NCI-H187 treated with DMSO at 0.1 percent for 48 hours (cell line): Measurements from ENCODE around the gene TAS2R41.
"Not testable (repeated sequence)": the region's sequence is repeated elsewhere in the genome, so short reads cannot be mapped to it uniquely, and the experiment has no call there.

ENCODE experiments used
- DNase-seq: peaks from one replicate; lab custom pipeline; 2025; lab: John Stamatoyannopoulos, UW

The TAS2R41 gene

DNA sequence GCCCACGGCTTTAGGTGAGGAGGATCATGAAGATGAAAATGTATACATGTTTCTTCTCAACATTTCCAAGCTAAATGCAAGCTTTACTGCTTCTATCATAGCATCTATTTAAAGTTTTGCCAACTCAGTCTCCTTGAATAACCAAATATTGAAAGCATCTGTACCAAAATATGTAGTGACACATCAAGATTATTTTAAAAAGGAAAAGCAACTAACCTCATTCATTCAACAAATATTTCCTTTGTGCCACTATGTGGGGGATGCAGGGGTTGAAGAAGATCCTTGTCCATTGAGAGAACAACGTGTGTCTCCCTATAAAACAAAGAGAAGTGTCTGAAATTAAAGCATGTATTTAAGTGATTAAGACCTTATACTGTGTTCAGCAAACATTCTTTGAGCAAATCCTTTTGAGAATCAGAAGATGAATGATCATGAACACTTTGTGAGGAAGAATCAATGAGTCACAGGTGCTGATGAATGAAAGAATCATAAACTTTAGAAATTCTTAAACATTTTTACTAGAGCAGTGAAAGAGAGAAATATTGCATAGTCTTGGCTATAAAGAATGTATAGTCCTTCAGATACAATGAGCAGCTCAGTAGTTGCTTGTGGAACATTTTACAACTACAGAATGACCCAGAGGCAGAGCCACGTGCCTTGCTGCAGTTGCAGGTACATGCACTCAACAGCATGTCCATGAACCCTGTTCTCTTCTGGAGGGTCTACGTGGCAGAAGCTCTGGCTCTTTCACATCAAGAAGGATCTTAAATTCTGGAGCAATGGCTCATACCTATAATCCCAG lies 20.5 kb upstream of the TAS2R41 start:
- no peak for DNase-seq

DNA sequence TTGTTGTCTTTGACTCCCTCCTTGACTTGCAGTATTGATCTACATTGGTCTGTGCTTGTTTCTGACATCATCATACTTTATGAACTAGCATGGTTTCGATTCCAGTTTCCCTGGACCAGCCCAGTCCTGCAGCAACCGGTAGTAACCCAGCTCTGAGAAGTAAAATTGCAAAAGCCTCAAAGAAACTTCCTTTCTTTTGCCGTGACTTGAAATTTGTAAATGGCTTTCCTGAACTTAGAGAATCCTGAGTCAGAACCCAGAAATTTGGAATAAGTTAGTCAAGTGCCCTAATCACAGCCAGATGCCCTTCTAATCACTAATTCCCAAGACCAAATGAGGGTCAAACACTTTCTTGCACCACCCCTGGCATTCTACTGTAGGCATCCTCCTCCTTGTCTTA lies 19.4 kb upstream of the TAS2R41 start:
- no peak for DNase-seq

DNA sequence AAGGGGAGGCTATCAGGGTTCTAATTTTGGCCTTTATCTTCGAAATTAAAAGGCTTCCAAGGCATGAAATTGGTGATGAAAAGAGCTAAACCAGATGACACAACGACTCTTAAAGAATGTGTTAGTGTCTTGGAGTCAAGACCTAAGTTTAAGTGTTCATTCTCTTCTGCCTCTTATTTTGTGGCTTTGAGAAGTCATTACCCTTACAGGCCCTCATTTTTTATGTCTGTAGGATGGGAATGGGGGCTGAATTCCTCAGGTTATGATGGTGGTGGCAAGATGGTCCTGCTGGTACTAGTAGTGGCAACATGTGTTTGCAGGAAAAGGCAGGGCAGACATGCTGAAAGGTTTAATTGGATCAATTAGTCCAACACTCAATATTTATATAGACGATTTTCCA lies 19.0 kb upstream of the TAS2R41 start:
- DNase-seq: no peak

DNA sequence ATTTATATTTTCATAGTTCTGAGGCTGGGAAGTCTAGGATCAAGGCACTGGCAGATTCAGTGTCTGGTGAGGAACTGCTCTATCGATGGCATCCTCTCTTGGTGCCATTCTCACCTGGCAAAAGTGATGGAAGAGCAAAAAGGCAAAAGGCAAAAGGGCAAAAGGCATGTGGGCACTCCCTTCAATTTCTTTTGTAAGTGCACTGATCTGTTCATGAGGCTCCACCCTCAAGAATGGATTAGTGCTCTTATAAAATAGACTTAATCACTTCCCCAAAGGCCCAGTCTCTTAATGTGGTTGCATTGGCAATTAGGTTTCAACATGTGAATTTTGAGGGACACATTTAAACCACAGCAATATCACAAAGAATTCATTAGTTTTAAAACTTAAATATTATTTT lies 18.3 kb upstream of the TAS2R41 start:
- DNase-seq: no peak

DNA sequence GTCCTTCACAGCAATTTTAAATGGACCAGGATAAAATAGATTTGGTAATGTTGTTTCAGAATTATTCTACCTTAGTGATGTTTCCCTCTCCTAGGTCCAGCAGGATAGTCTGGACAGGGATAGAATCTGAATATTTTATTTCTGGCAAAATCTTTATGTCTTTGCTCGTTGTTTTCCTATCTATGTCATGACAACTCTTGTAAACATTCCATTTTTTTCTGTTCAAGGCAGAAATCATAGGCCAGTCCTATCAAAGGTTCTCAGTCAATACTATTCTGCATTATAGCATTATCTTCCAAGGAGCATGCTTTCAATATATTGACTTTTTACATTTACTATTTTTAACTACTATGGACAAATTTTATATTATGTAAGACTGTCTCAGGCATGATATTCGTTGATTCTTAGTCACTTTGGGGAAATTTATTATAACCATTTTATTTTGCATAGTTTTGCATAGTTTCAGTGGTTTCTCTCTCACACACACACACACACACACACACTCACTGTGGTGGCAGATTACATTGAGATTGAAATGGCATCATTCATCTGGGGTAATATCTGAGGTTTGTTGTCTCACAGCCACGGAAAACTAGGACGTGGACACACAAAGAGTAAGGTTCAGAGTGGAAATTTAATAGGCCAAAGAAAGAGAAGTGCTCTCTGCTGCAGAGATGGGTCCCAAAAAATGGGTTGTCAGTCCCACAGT lies 17.2 kb upstream of the TAS2R41 start:
- no peak for DNase-seq

DNA sequence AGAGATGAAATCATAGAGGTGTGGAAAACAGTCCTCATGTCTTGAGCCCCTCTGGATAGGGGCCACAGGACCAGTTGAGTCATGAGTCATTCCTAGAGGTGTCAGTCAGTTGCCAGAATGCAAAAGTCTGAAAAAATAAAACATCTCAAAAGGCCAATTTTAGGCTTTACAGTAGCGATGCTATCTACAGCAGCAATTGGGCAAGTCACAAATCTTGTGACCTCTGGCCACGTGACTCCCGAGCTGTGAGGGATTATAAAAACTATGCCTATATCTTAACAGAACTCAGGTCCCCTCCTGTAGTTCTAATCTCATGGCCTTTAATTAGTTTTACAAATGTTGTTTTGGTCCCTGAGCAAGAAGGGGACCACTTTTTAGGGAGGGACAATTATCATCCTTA lies 15.6 kb upstream of the TAS2R41 start:
- DNase-seq: no peak

DNA sequence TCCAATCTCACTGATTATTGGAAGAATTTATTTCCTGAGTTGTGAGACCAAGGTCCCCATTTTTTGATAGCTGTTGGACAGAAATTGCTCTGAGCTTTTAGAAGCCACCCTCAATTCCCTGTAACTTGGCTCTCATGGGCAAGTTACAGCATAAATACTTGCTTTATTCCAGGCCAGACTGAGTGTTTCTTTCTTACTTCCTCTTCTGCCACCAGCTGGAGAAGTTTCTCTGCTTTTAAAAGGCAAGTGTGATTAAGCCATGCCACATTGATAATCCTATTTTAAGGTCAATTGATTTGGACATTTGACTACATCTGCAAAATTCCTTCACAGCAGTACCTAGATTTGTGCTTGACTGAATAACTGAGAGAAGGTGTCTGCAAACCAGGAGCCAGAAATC lies 14.1 kb upstream of the TAS2R41 start:
- DNase-seq: no peak

DNA sequence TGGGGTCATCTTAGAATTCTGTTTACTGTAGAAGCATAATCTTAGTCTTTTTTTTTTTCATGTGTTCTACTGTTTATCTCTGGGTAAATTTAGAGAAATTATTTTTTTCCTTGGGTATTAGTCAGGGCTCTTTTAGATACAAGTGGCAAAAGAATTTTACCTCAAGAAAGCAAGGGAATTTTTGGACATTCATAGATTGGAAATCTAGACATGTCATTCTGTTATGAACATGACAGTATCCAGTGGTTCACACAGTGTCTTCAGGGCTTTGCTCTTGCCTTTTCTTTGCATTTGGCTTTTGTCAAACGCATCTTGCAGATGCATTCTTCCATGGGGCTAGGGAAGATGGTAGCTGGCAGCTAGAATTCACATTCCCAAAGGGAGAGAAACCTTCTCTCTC lies 13.7 kb upstream of the TAS2R41 start:
- no peak for DNase-seq

DNA sequence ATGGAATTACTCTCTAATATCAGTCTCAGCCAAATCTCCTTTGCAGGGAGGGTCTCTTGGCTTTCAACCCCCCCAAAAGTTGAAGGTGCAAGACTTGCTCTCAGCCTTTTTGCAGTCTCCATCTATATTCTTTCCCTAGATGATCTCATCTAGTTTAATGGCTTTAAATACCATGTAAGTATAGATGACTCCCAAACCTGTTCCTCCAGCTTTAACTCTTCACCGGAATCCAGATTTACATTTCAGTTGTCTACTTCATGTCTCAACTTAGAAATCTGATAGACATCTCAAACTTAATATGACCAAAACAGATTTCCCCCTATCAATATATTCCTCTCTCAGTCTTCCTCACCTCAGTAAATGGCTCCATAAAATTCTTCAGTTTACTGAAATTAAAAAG lies 9.9 kb upstream of the TAS2R41 start:
- DNase-seq: no peak

DNA sequence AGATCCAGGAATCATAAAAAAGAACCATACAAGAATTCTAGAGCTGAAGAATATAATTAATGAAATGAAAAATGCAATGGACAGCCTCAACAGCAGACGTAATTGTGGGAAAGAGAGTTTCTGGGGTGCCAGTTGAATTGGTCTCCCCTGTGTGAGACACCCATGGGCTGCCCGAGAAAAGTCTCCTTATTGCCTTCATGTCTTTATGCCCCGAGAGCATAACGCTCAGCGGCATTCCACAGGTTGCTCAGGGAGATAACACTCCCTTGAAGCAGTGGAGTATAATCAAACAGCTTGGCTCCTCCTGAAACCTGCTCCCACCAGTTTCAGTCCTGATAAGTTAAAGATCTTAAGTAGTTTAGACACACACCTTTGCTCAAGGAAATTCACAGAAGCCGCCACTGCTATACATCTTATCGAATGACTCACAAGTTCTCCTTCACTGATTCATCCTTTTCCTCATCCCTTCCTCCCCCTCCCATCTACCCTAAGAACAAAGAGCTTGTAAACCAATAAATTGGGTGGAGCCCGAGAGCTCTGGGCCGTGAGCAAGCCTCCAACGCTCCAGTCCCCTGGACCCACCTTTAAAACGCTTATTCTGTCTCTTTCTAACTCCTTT lies 5.5 kb upstream of the TAS2R41 start:
- DNase-seq: not testable (repeated sequence)

DNA sequence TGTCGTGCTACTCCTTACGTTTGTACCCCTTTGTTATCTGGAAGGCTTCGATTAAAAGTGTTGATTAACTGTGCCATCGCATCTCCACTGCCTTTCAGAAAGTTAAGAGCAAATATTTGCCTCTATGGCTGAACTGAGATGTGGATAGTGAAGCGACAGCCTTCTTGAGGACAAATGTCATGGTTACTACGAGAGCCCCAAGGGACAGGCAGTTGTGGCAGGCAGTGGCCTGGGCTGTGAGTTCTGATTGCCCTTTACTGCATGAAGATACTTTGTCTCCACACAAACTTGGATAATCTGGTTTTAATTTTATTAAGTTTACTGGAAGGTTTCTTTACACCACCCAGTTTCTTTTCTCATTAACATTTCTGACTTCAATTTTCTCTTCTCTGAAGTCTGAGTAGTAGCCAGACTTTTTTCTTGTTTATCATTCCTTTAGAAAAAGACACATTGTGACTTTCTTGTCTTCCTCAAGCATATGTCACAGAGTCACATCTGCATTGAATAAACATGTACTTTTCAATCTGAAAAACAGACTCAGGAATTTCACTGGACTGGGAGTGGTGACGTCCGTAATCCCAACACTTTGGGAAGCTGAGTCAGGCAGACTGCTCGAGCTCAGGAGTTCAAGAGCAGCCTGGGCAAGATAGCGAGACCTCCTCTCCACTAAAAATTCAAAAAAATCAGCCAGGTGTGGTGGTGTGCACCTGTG lies 1.5 kb downstream of the TAS2R41 start:
- DNase-seq: no peak

DNA sequence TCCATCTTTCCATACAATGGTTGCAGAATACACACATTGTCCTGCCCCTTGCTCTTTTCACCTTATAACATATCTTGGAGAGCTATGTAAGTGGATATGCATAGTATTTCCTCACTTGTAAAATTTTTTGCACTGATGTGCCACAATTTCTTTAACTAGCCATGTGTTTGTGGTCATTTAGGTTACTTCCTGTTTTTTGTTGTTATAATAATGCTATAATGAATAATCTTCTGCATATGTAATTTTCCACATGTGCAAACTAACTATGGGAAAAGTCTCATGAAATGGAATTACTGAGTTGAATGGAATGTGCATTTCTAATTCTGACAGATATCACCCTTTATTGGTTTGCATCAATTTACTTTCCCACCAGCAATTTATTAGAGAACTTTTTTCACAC lies 2.8 kb downstream of the TAS2R41 start:
- no peak for DNase-seq

DNA sequence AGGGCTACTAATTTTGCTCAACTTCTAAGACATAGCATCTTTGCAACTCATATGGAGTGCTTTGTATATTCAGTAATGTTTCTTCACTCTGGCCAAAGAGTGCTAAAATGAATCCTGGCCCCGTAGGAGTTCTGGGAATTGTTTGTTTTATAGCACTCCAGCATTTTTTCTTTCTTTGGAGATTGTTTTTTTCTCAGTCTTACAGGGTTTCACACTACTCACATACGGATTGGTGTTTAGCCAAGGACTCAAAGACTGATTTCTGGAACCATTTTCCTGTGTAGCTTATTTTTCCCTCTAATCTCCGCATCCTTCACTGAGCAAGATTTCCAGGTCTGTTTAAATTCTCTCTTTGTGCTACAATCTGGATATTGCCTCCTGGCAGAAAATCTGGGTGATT lies 6.4 kb downstream of the TAS2R41 start:
- no peak for DNase-seq

DNA sequence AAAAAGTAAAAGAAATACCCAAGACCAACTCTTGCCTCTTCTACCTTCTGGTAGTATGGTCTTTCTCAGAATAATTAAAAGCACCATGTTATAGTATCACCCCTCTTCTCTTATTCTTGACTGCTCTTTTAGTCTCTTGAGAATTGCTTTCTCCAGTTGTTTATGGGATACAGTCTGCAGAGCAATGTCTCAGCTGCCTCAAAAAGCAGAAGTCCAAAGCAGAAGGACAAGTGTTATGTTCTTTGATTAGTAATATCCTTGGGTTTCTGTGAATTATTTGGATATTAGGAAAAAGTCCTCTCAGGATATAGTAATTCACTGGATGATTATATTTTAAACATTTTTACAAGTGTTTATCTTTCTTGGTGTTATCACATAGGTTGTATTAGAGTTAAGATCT lies 7.4 kb downstream of the TAS2R41 start:
- no peak for DNase-seq

DNA sequence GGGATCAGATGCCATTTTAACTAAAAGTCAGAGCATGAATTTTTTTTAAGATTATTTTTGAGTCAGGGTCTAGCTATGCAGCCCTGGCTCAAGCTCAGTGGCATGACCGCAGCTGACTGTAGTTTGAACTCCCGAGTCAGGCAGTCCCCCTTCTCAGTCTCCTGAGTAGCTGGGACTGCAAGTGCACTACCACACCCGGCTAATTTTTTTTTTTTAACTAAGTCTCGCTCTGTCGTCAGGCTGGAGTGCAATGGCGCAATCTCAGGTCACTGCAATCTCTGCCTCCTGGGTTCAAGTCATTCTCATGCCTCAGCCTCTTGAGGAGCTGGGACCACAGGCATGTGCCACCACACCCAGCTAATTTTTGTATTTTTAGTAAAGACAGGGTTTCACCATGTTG lies 7.8 kb downstream of the TAS2R41 start:
- no peak for DNase-seq

DNA sequence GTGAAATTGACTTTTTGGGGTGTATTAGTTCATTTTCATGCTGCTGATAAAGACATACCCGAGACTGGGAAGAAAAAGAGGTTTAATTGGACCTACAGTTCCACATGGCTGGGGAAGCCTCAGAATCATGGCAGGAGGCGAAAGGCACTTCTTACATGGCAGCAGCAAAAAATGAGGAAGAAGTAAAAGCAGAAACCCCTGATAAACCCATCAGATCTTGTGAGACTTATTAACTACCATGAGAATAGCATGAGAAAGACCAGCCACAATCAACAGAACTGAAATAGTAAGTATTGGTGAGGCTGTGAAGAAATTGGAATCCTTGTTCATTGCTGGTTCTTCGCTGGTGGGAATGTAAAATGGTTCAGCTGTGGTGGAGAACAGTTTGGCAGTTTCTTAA lies 8.6 kb downstream of the TAS2R41 start:
- not testable (repeated sequence) for DNase-seq

DNA sequence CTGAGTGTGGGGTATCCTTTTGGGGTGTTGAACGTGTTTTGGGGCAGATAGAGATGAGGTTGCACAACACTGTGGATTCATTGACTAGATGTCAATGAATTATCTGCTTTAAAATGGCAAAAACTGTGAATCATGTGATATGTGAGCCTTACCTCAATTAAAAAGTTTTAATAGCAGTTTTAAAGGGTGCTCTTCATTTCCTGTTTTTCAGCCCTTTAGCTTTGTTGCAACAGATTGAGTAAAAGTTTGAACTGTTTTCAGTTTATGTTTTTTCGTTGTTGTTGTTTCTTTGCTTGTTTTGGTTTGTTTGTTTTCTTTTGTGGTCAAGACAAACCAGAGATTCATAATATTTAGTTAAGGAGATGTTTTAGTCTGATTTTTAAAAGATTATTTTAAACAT lies 9.4 kb downstream of the TAS2R41 start:
- DNase-seq: no peak

DNA sequence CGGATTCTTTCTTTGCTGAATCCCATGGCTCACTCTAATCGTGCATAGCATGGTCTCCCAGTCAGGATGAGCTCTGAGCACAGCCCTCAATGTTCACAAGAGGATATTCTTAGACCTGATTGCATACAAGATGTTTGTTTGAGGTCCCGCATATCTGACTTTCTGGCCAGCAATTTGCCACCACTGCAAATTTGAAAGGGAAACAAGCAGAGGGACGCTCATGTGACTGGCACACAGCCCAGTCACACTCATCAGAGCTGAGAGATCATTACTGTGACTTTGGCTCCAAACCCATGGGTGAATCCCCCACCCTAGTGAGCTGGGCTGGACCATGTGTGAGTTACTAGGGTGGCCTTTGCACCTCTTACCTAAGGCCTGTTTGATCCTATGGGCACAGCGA lies 9.9 kb downstream of the TAS2R41 start:
- no peak for DNase-seq

DNA sequence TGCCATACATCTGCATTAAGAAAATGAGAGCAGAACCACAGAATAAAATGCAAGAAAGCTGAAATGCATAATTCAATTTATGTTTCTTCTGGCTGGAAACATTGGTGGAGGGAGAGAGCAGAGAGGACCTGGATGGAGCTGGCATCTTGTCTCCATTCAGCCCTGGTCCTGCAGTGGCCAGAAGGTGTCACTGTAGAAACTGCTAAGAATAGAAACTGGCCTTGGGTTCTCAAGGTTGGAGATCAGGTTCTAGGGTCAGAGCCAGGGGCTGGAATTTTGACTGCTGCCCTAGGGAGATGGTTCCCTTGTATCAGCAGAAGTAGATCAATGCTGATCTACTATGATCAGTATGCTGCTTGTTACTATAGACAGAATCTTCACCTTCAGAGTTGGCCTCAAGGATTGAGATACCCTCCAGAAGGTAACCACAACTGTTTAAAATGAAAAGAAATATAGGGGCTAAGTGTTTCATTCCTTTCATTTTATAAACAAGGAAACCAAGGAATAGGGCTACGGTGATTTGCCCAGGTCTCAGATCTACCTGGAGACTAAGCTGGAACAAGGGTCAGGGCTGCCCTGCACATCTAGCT lies 13.1 kb downstream of the TAS2R41 start:
- DNase-seq: no peak

DNA sequence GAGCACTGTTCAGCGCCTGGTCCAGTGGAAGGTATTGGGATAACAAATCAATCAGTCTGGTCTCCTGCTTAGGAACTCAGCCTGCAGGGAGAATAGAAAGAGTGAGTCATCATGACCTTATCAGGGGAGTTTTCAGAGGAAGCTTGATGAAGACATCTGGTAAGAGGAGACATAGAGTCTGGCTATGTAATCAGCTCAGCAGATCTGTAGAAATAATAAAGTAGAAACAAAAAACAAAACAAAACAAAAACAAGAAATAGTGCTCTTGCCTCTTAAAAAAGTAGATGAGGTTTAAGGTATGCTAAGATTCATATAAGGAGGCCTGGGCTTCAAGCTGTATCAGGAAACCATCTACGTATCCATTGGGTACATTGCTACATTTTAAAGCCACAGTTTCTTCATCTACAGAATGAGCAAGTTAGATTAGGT lies 14.4 kb downstream of the TAS2R41 start:
- DNase-seq: no peak

DNA sequence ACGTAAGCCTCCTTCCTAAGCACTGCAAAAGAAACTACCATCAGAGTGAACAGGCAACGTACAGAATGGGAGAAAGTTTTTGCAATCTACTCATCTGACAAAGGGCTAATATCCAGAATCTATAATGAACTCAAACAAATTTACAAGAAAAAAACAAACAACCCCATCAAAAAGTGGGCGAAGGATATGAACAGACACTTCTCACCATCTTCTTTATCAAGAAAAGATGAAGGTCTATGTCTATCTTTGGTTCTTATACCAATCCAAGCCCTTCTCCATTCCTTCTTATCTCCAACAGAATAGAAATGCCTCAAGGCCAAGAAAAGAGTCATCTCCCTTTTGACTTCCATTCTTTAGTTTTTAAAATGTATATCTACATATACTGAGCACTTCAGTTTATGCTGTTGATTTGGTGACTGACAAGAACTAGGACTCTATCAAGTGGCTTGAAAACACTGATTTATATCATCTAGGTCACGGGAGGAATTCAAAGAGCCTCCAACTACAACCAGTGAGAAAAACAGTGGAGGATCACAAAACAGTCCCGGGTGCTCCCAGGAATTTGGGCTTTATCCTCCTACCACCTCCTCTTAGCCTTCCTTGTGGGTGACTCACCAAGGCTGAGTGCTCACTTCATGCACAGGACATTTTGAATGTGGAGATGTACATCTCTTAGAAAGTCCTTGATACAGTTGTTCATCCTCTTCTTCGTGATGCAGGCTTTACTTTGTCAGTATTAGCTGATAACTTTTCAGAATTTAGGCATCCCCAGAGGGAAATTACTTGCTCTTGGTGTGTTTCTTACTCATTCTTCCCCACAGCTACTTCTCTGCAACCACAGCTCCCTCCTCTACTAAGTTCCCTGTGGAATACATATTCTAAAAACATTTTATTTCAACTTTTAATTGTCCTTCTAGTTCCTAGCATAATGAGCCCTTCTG lies 15.4 kb downstream of the TAS2R41 start:
- no peak for DNase-seq
